Activated CD4-positive, alpha-beta T cell treated with anti-CD3 and anti-CD28 coated beads for 24 hours (primary cell): ENCODE data around the gene MEF2C.

Experiments
- DNase-seq, 2 donors: peaks; one replicate each; pipeline ENCODE4 v3.0.0-alpha.2; 2020; ENCODE audit warnings: low read depth in 2 of 2

Gene MEF2C

GRCh38 chr5:88718736-88719135, 164.2 kb downstream of the MEF2C start:
- no peak for DNase-seq

DNA sequence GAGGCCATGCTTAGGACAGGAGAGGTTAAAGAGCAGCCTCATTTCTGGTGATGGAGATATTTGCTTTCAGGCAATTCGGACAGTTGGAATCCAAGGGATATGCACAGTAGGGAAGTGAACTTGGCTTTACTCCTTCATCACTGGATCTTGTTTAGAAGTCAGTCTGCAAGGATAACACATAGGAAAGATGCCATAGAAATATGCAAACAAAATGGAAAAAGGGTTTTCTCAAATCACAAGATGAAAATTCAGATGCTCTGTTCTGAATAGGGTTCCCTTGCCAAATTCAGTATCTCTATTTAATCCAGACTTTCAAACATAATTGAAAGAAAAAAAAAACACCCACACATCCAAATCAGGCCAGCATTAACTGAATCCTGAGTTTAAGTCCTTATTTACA, 166.9 kb downstream of the MEF2C start:
- no peak for DNase-seq

DNA sequence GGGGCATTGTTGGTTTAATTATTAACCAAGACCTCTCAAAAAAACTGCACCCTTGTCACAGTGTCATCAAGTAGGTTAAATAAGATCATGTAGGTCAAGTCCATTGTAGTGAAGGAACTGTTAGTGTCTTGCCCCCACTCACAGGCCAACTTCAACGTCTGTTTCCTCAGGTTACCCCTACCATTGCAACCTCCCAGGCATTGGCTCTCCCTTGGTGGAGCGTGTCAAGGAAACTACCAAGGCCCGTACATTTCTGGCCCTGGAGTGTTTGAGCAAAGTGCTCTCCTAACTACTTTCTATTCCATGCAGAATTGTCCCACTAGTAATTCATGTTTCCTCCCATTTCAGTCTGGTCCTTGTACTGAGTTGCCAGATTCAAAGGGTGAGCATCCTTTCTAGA, 167.5 kb downstream of the MEF2C start:
- no peak for DNase-seq

DNA sequence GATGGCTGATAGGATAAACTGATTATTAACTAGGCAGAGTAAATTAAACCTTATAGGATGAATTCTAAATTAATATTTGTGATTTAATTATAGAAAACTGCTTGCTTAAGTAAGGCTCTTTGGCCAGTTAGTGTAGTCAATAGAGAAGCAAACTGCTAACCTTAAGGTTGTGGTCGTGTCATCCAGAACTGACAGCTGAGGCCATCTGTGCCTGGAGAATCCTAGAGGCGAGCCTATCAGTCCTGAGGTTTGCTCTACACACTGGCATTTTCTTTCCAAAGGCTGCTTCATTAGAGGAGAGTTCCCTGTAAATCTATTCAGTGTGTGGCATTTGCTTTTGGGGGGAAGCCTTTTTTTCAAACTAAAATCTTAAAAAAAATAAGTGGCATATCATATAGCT, 169.2 kb downstream of the MEF2C start:
- no peak for DNase-seq

- DNase-seq: no peak
Observed at GRCh38 chr5:88708682-88709398, 174.1 kb downstream of the MEF2C start.

DNA sequence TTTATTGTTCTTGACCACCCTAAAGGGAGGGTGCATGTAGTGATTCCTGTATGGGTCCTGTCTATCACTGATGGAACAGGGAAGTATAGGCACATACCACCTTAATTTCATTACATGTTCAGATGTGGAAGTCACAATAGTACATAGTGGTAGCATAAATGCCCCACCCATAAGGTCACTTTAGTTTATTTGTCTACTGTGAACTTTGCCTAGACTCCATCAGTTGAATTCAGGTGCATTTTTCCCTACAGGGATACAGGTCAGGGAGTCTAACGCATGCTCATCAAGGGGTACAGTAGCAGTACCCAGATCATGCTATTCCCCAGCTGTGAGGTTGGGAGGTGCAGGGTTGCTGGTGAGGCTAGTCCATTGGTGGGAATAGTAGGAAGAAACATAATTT, 175.0 kb downstream of the MEF2C start:
- DNase-seq: no peak

DNA sequence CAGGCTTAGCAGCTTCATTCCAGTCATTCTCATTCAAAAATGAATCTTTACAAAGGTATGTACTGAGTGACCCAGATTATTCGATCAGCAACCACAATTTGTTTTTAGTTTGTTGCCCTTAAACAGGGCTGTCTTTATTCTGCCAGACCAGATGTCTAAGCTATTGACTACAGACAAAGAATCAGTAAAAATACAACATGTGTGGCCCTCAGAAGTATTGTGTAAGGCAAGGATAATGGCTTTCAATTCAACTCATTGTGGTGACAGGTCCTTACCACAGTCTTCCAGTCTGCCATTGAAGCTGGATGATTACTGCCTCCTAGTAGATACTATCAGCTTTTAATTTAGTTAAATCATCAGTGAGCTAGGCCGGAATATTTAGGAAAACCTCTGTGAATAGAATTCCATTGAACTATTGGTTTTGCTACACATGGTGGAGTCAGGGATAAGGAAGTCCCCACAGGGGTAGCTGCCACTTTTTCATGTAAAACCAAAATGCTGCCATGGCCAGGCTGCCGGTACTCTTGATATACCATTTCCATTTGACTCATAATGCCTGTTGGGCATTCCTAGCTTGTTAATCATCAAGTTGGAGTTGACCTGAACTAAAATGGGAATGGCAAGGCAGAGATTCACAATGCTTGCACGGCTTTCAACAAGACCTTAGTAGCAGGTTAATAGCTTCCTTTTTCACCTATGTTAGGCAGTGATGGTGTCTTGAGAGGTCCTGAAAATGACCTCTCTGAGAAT, 175.6 kb downstream of the MEF2C start:
- no peak for DNase-seq

DNA sequence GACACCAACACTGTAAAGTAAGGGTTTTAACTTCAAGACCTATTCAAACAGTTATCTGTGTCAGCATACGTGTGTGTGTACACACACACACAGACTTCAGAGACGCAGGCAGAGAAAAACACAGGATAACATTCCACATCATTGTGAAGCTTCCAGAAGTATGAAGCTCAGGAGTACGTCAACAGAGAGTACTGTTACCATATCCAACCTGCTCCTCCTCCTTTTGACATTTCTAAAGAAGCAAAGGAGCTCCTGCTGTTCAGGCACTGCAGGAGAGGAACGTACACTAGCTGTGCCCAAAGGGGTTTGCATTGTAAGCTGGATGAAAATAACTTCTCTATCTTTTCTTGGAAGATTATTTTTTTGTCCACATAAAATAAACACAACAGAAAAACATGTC, 180.7 kb downstream of the MEF2C start:
- DNase-seq: no peak

GRCh38 chr5:88700121-88700520, 182.9 kb downstream of the MEF2C start:
- no peak for DNase-seq

- DNase-seq: no peak
Observed at GRCh38 chr5:88698290-88698689, 184.7 kb downstream of the MEF2C start.

DNA sequence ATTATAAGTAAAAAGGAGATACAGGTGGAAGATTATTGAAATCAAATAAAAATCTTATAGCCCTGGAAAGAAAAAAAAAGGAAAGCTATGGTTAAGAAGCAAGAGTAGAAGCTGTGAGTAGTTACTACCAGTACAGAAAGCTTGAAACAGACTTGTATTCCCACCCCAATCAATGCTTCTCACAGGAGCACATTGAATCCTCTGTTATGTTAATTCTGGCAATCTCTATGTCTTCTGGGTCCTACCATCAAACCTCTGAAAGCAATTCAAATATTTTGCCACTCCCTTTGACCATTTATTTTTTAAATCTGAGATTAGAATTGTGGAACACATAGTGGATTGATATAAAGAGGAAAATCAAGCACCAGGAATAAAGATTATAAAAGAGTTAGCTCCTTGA, 186.5 kb downstream of the MEF2C start:
- no peak for DNase-seq

GRCh38 chr5:88695931-88696330, 187.1 kb downstream of the MEF2C start:
- DNase-seq: no peak

DNA sequence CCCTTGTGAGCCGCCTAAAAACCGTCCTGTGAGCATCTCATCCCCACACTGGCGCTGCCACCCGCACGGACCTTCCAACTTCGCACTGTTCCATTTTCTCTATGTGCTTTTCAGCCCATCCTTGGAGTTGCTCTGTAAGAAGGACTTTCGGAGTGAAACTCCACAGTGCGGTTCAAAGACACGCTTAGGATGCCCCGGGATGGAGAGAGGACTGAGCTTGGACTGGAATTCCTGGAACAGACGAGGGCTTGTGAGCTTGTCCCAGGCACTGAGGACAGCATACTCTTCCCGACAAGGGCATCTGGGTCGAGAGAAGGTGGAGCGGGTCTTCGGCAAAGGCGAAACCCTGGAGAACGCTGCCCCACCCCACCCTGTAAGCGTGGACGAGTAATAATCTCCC, 187.8 kb downstream of the MEF2C start:
- DNase-seq: no peak

GRCh38 chr5:88694023-88694679, 188.8 kb downstream of the MEF2C start:
- no peak for DNase-seq

- no peak for DNase-seq
Observed at GRCh38 chr5:88693071-88693932, 189.7 kb downstream of the MEF2C start.

- no peak for DNase-seq
Observed at GRCh38 chr5:88691945-88692868, 190.8 kb downstream of the MEF2C start.

DNA sequence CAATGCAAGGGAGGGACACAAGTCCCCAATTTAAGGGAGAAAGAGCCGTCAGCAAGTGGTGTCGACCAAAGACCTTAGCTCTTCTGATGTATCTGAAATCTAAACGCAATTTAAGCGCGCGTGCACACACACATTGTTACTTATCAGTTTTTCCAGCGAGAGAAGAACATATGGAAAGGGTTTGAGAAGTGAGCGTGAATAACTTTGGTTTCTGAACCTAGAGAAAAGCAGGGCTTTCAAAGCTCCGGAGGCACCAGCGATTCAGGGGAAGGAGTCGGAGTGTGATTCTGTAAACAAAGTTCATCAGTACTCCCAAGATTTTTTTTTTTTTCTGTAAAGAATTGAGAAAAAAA, 191.8 kb downstream of the MEF2C start:
- DNase-seq: no peak

DNA sequence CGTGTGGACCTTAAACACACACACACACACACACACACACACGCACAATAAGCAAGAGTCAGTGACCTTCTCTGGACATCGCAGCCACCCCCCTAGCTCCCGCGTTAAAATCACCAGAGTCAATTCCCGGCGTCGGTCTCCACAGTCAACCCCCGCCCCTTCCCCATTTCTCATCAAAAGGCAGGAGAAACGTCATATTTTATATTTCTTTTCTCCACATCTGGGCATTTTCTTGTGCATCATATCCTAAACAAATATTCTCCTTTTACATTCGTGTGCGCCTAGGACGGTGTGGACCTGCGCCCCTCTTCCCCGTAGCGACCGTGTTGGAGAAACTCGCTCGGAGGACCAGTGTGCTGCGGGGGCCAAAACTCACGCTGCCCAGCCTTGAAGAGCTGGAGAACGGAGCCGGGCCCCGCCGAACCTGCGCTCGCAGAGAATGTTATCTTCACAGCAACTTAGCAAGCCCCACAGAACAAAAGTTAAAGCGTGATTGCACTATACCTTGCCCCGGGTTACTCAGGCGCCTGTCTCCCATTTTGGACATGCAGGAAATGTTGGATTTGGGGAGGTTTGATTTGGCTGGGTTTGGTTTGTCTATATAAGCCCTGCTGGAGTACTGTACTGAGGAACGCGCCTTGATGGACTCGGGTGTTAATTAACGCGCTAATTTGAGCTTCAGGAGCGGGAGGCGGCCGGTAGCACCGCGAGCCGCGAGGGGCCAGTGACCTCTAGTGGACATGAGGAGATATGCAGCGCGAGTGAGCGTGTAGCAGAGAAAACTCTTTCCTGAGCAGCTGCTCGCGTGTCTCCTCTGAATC, 192.4 kb downstream of the MEF2C start:
- DNase-seq: peak; percentile 46 to 49

DNA sequence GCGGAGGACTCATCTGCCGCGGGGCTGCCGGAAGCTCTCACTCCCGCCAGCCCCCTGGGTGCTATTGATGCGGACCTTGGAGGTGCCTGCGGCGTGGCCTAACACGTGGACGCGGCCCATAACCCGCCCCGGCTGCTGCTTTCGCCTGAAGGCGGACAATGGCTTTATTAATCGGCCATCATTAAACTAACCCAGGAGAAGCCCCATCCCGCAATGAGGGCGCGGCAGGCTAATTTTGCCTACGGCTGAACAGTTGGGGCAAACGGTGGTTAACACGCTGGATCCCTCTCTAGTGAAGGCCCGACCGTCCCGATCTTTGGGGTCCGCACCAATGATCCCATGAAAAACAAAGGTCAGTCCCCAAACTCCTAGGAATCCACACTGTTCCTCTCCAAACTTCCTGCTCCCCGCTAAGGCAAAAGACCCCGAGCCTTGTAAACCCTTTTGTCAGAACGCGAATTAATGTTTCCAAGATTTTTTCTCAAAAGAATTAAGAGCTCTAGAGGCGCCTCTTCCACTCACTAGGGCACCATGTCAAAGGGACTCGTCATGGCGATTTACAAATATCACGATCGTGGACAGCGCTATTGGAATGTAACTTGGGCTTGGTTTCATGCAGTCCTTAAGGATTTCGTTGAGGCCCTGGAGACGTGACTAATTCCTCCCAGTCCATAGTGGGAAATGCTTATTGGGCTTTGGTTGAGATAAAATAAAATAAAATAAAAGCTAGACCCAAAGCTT, 193.1 kb downstream of the MEF2C start:
- DNase-seq: no peak
